ENCODE data around the gene KLHL14.

KLHL14 gene

DNA sequence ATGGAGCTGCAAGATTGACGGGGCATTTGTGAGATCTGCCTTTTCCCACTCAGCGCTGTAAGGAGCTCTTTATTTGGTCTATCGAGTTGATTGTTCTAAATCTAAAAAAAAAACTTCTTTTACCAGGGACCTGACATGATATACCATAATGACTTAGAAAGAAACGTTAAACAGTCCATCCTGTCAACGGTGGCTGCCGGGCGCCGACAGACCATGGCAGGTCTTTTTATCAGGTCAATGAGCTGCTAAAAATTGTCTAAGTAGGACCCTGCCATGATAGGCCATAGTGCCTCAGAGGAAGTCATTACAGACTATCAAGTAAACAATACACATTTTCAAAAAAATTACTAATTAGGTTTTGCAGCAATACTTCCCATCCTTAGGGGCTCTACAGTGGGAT, 87.9 kb downstream of the KLHL14 start:
- Histone ChIP-seq H3K27me3 (ENCODE audit: insufficient read depth, low read length) (no peaks in the 10 kb centered on the region), H2BK120ac (ENCODE audit: insufficient read depth, low read length, poor library complexity) (no peak overlapping the region), H3K9me3 (ENCODE audit: insufficient read depth, low read depth, low read length) (no peaks in the 10 kb centered on the region), H4K91ac (ENCODE audit: low read depth, low read length) (no peak overlapping the region), H3K4me1 (ENCODE audit: control insufficient read depth in 1 of 2, insufficient read depth in 2 of 2, low read length in 2 of 2) (no peaks in the 10 kb centered on the region), H3K4me3 (ENCODE audit: low read depth, low read length) (no peak overlapping the region), H4K12ac (ENCODE audit: low read depth, low read length) (no peak overlapping the region), H3K14ac (ENCODE audit: low read length) (no peak overlapping the region), H2BK5ac (ENCODE audit: low read depth, low read length, poor library complexity) (no peak overlapping the region), H3K79me2 (ENCODE audit: control insufficient read depth, insufficient read depth, low read length, poor library complexity) (no peaks in the 10 kb centered on the region), H3K27ac (ENCODE audit: low read depth, low read length) (no peak overlapping the region), H3K4ac (ENCODE audit: low read depth, low read length) (no peak overlapping the region), H3K9ac (ENCODE audit: low read length) (no peak overlapping the region), H4K8ac (ENCODE audit: low read depth, low read length) (no peak overlapping the region), H2AFZ (ENCODE audit: insufficient read depth, low read length, poor library complexity) (no peak overlapping the region), H3K79me1 (ENCODE audit: low read length) (no peaks in the 10 kb centered on the region), H2BK12ac (ENCODE audit: low read length) (no peak overlapping the region), H3K23ac (ENCODE audit: low read length) (no peak overlapping the region), H3K4me2 (ENCODE audit: low read length) (no peak overlapping the region), H2AK5ac (ENCODE audit: low read length) (no peak overlapping the region), H3K36me3 (ENCODE audit: control insufficient read depth in 1 of 2, insufficient read depth in 2 of 2, low read length in 2 of 2) (no peaks in the 10 kb centered on the region), H3K18ac (ENCODE audit: low read length) (no peak overlapping the region)
- DNase-seq = no peak
- no CpG with 5 or more reads among the region's 8 CpGs for WGBS (ENCODE audit: extremely low coverage, insufficient coverage, insufficient read length)

DNA sequence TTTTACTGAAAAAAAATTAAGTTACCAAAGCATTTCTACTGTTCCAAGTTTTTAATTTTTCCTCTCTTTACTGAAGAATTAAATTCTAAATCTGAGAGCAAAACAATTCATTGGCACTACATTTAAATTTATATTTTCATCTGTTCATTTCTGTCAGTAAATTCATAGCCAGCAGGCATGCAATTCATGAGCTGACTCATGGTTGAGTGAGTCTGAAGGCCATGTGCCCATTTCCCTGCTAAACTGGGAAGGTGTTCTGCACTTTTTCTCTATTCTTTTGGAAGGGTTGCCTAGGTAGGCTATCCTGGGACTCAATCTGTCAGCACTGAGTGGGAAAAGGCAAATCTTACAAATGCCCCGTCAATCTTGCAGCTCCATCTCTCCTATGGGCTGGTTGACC, 88.7 kb downstream of the KLHL14 start:
- H3K4me2 ChIP-seq (ENCODE audit: low read length) = no peak overlapping the region
- no peak overlapping the region for H2AK5ac ChIP-seq (ENCODE audit: low read length)
- no peaks in the 10 kb centered on the region for H3K4me1 ChIP-seq (ENCODE audit: control insufficient read depth in 1 of 2, insufficient read depth in 2 of 2, low read length in 2 of 2)
- no peak overlapping the region for H2BK12ac ChIP-seq (ENCODE audit: low read length)
- no peak overlapping the region for H3K4ac ChIP-seq (ENCODE audit: low read depth, low read length)
- H3K27me3 ChIP-seq (ENCODE audit: insufficient read depth, low read length) = no peaks in the 10 kb centered on the region
- H3K14ac ChIP-seq (ENCODE audit: low read length) = no peak overlapping the region
- no peak overlapping the region for H2BK5ac ChIP-seq (ENCODE audit: low read depth, low read length, poor library complexity)
- no peak overlapping the region for H3K9ac ChIP-seq (ENCODE audit: low read length)
- no peak for DNase-seq
- no peak overlapping the region for H3K23ac ChIP-seq (ENCODE audit: low read length)
- no peaks in the 10 kb centered on the region for H3K79me1 ChIP-seq (ENCODE audit: low read length)
- H2AFZ ChIP-seq (ENCODE audit: insufficient read depth, low read length, poor library complexity) = no peak overlapping the region
- no peak overlapping the region for H4K91ac ChIP-seq (ENCODE audit: low read depth, low read length)
- no peak overlapping the region for H2BK120ac ChIP-seq (ENCODE audit: insufficient read depth, low read length, poor library complexity)
- H3K27ac ChIP-seq (ENCODE audit: low read depth, low read length) = no peak overlapping the region
- no peak overlapping the region for H3K18ac ChIP-seq (ENCODE audit: low read length)
- H4K8ac ChIP-seq (ENCODE audit: low read depth, low read length) = no peak overlapping the region
- no peak overlapping the region for H3K4me3 ChIP-seq (ENCODE audit: low read depth, low read length)
- H4K12ac ChIP-seq (ENCODE audit: low read depth, low read length) = no peak overlapping the region
- no peaks in the 10 kb centered on the region for H3K36me3 ChIP-seq (ENCODE audit: control insufficient read depth in 1 of 2, insufficient read depth in 2 of 2, low read length in 2 of 2)
- no CpG with 5 or more reads among the region's 1 CpG for WGBS (ENCODE audit: extremely low coverage, insufficient coverage, insufficient read length)
- H3K9me3 ChIP-seq (ENCODE audit: insufficient read depth, low read depth, low read length) = no peaks in the 10 kb centered on the region
- H3K79me2 ChIP-seq (ENCODE audit: control insufficient read depth, insufficient read depth, low read length, poor library complexity) = no peaks in the 10 kb centered on the region

DNA sequence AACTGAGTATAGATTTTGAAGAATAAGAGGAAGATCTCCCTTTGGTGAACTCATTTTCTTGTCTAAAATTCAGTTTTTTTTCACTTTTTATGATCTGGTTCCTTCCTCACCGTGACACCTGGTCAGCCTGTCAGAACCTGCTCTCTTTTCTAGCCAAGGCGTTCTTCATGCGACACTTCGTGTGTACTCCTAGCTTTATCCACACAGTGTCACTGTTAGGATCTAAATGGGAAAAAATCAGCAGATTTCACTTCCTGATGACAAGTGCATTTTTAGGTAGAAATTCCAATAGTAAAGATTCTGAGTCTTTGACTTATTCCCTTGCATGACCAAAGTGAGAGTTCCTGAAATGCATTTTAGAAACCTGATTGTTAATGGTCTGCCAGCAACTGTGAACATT, 89.8 kb downstream of the KLHL14 start:
- no peaks in the 10 kb centered on the region for H3K4me1 ChIP-seq (ENCODE audit: control insufficient read depth in 1 of 2, insufficient read depth in 2 of 2, low read length in 2 of 2)
- H3K27ac ChIP-seq (ENCODE audit: low read depth, low read length) = no peak overlapping the region
- no peaks in the 10 kb centered on the region for H3K79me1 ChIP-seq (ENCODE audit: low read length)
- H3K4me3 ChIP-seq (ENCODE audit: low read depth, low read length) = no peak overlapping the region
- no peak overlapping the region for H2BK5ac ChIP-seq (ENCODE audit: low read depth, low read length, poor library complexity)
- H2BK12ac ChIP-seq (ENCODE audit: low read length) = no peak overlapping the region
- H3K36me3 ChIP-seq (ENCODE audit: control insufficient read depth in 1 of 2, insufficient read depth in 2 of 2, low read length in 2 of 2) = no peaks in the 10 kb centered on the region
- H2AK5ac ChIP-seq (ENCODE audit: low read length) = no peak overlapping the region
- no peaks in the 10 kb centered on the region for H3K27me3 ChIP-seq (ENCODE audit: insufficient read depth, low read length)
- H3K4ac ChIP-seq (ENCODE audit: low read depth, low read length) = no peak overlapping the region
- no peaks in the 10 kb centered on the region for H3K79me2 ChIP-seq (ENCODE audit: control insufficient read depth, insufficient read depth, low read length, poor library complexity)
- H4K91ac ChIP-seq (ENCODE audit: low read depth, low read length) = no peak overlapping the region
- no peak overlapping the region for H3K23ac ChIP-seq (ENCODE audit: low read length)
- DNase-seq = no peak
- no peak overlapping the region for H3K18ac ChIP-seq (ENCODE audit: low read length)
- H3K14ac ChIP-seq (ENCODE audit: low read length) = no peak overlapping the region
- H3K9me3 ChIP-seq (ENCODE audit: insufficient read depth, low read depth, low read length) = no peaks in the 10 kb centered on the region
- no CpG with 5 or more reads among the region's 4 CpGs for WGBS (ENCODE audit: extremely low coverage, insufficient coverage, insufficient read length)
- H4K8ac ChIP-seq (ENCODE audit: low read depth, low read length) = no peak overlapping the region
- H4K12ac ChIP-seq (ENCODE audit: low read depth, low read length) = no peak overlapping the region
- H3K4me2 ChIP-seq (ENCODE audit: low read length) = no peak overlapping the region
- H2BK120ac ChIP-seq (ENCODE audit: insufficient read depth, low read length, poor library complexity) = no peak overlapping the region
- H3K9ac ChIP-seq (ENCODE audit: low read length) = no peak overlapping the region
- no peak overlapping the region for H2AFZ ChIP-seq (ENCODE audit: insufficient read depth, low read length, poor library complexity)

DNA sequence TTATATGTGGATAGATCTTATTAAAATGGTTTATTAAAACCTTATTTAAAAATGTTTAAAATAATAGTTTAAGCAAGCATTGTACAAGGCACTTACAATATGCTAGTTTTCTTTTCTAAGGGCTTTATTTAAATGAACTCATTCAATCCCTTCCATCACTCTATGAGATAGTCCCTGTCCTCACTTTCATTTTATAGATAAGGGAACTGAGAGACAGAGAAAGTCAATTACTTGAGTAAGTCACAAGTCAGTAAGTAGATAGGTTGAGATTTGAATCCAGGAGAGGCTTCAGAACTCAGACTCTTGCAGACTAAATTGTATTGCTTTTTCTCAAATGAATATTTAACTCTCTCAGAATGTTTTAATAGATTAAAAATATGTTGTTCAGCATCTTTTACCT, 95.2 kb downstream of the KLHL14 start:
- no peak overlapping the region for H3K23ac ChIP-seq (ENCODE audit: low read length)
- no peak overlapping the region for H3K27ac ChIP-seq (ENCODE audit: low read depth, low read length)
- no peak overlapping the region for H4K8ac ChIP-seq (ENCODE audit: low read depth, low read length)
- no peak overlapping the region for H3K4ac ChIP-seq (ENCODE audit: low read depth, low read length)
- no peaks in the 10 kb centered on the region for H3K36me3 ChIP-seq (ENCODE audit: control insufficient read depth in 1 of 2, insufficient read depth in 2 of 2, low read length in 2 of 2)
- no peak overlapping the region for H3K4me3 ChIP-seq (ENCODE audit: low read depth, low read length)
- H3K79me2 ChIP-seq (ENCODE audit: control insufficient read depth, insufficient read depth, low read length, poor library complexity) = no peaks in the 10 kb centered on the region
- no peak overlapping the region for H2AFZ ChIP-seq (ENCODE audit: insufficient read depth, low read length, poor library complexity)
- no peaks in the 10 kb centered on the region for H3K4me1 ChIP-seq (ENCODE audit: control insufficient read depth in 1 of 2, insufficient read depth in 2 of 2, low read length in 2 of 2)
- DNase-seq = no peak
- H4K12ac ChIP-seq (ENCODE audit: low read depth, low read length) = no peak overlapping the region
- no peak overlapping the region for H2BK5ac ChIP-seq (ENCODE audit: low read depth, low read length, poor library complexity)
- no peak overlapping the region for H2AK5ac ChIP-seq (ENCODE audit: low read length)
- H3K14ac ChIP-seq (ENCODE audit: low read length) = no peak overlapping the region
- no peak overlapping the region for H4K91ac ChIP-seq (ENCODE audit: low read depth, low read length)
- H3K18ac ChIP-seq (ENCODE audit: low read length) = no peak overlapping the region
- no peaks in the 10 kb centered on the region for H3K27me3 ChIP-seq (ENCODE audit: insufficient read depth, low read length)
- H3K4me2 ChIP-seq (ENCODE audit: low read length) = no peak overlapping the region
- no peak overlapping the region for H2BK120ac ChIP-seq (ENCODE audit: insufficient read depth, low read length, poor library complexity)
- no peak overlapping the region for H2BK12ac ChIP-seq (ENCODE audit: low read length)
- no peaks in the 10 kb centered on the region for H3K79me1 ChIP-seq (ENCODE audit: low read length)
- no peaks in the 10 kb centered on the region for H3K9me3 ChIP-seq (ENCODE audit: insufficient read depth, low read depth, low read length)
- H3K9ac ChIP-seq (ENCODE audit: low read length) = no peak overlapping the region

DNA sequence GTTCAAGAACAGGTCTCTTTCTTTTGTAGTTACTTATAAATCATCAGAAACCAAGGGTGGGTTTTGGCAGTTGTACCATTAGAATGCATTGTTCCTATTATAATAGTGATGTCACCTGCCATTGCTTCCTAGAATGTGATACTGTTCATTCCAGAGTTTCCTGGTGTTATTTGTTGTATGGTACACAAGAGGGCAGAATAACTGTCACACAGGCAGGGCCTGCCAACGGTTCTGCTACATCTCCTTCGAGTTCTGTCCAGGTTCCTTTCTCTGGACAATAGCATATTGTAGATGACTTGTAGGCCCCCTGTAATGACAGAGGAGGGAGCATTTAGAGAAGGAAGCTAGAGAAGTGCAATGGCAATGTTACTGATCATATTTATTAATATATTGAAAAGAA, 98.3 kb downstream of the KLHL14 start:
- no peak overlapping the region for H3K4me2 ChIP-seq (ENCODE audit: low read length)
- H3K9me3 ChIP-seq (ENCODE audit: insufficient read depth, low read depth, low read length) = no peaks in the 10 kb centered on the region
- no peaks in the 10 kb centered on the region for H3K4me1 ChIP-seq (ENCODE audit: control insufficient read depth in 1 of 2, insufficient read depth in 2 of 2, low read length in 2 of 2)
- no peak overlapping the region for H3K14ac ChIP-seq (ENCODE audit: low read length)
- H3K23ac ChIP-seq (ENCODE audit: low read length) = no peak overlapping the region
- no peak overlapping the region for H4K91ac ChIP-seq (ENCODE audit: low read depth, low read length)
- no peaks in the 10 kb centered on the region for H3K27me3 ChIP-seq (ENCODE audit: insufficient read depth, low read length)
- no peak overlapping the region for H3K27ac ChIP-seq (ENCODE audit: low read depth, low read length)
- H3K4me3 ChIP-seq (ENCODE audit: low read depth, low read length) = no peak overlapping the region
- H3K36me3 ChIP-seq (ENCODE audit: control insufficient read depth in 1 of 2, insufficient read depth in 2 of 2, low read length in 2 of 2) = no peaks in the 10 kb centered on the region
- H2BK120ac ChIP-seq (ENCODE audit: insufficient read depth, low read length, poor library complexity) = no peak overlapping the region
- H2AFZ ChIP-seq (ENCODE audit: insufficient read depth, low read length, poor library complexity) = no peak overlapping the region
- no CpG with 5 or more reads among the region's 2 CpGs for WGBS (ENCODE audit: extremely low coverage, insufficient coverage, insufficient read length)
- no peak overlapping the region for H3K18ac ChIP-seq (ENCODE audit: low read length)
- no peak overlapping the region for H4K12ac ChIP-seq (ENCODE audit: low read depth, low read length)
- no peak overlapping the region for H2BK12ac ChIP-seq (ENCODE audit: low read length)
- no peak overlapping the region for H2BK5ac ChIP-seq (ENCODE audit: low read depth, low read length, poor library complexity)
- H2AK5ac ChIP-seq (ENCODE audit: low read length) = no peak overlapping the region
- H3K9ac ChIP-seq (ENCODE audit: low read length) = no peak overlapping the region
- no peaks in the 10 kb centered on the region for H3K79me2 ChIP-seq (ENCODE audit: control insufficient read depth, insufficient read depth, low read length, poor library complexity)
- H4K8ac ChIP-seq (ENCODE audit: low read depth, low read length) = no peak overlapping the region
- no peak overlapping the region for H3K4ac ChIP-seq (ENCODE audit: low read depth, low read length)
- no peaks in the 10 kb centered on the region for H3K79me1 ChIP-seq (ENCODE audit: low read length)
- no peak for DNase-seq
